SK-N-SH (cell line): ENCODE data around the gene SPEF2. TPM values are rescaled to one million over a fixed set of nuclear protein-coding genes. Genes with fewer than 3 reads are reported as not detected.
A peak's percentile ranks its signal among the peaks of the same experiment; 100 is the strongest.

ENCODE experiments used
- CTCF ChIA-PET: fragments of 300-600, 350-600 bp; formaldehyde crosslinking; extraction: SDS; loops from one replicate; lab custom pipeline; 2021; lab: Yijun Ruan, JAX
- POLR2A ChIA-PET: fragments of 350-600 bp; sonication (Branson Sonifier 250); formaldehyde crosslinking; extraction: SDS; loops from one replicate; lab custom pipeline; 2020; ENCODE audit warnings: antibody characterized with exemption, inconsistent platforms; lab: Yijun Ruan, JAX
- DNase-seq: peaks from one replicate; pipeline ENCODE4 v3.0.0; 2012
- H2AFZ ChIP-seq: fragments of 200-600 bp; sonication (generic); 2 replicates; pipeline ENCODE4 v1.8.1; 2016; ENCODE audit warnings: antibody characterized with exemption, mild to moderate bottlenecking, low read depth
- H3F3A ChIP-seq: fragments of 200-600 bp; sonication (generic); replicated peaks from 2 replicates; pipeline ENCODE3; 2016; ENCODE audit warnings: antibody characterized with exemption, mild to moderate bottlenecking; ENCODE audit not compliant: insufficient read depth
- H3K27ac ChIP-seq, 2 experiments: fragments of 200-500 bp in 1 of 2; fragments of 200-600 bp in 1 of 2; sonication (Bioruptor generic) in 1 of 2; sonication (generic), shearing (Covaris generic) in 1 of 2; 2 replicates each; pipeline versions ENCODE4 v1.5.1 to v1.6.1; 2014 to 2016; ENCODE audit warnings: low read depth in 2 of 2, inconsistent platforms in 1 of 2, low read length in 1 of 2, mild to moderate bottlenecking in 1 of 2, mixed read lengths in 1 of 2
- H3K27me3 ChIP-seq: fragments of 200-600 bp; sonication (generic), shearing (Covaris generic); 2 replicates; pipeline ENCODE4 v1.6.1; 2016; ENCODE audit warnings: mixed run types; ENCODE audit not compliant: insufficient read depth
- H3K36me3 ChIP-seq, 2 experiments: fragments of 200-500 bp in 1 of 2; fragments of 200-600 bp in 1 of 2; sonication (Bioruptor generic) in 1 of 2; sonication (generic) in 1 of 2; replicated peaks in 1 of 2; 2 replicates each; pipeline versions ENCODE3 to v1.5.1; 2014 to 2016; ENCODE audit warnings: low read length in 1 of 2, mild to moderate bottlenecking in 1 of 2; ENCODE audit not compliant: insufficient read depth in 2 of 2, control insufficient read depth in 1 of 2
- H3K4me1 ChIP-seq, 2 experiments: fragments of 200-500 bp in 1 of 2; fragments of 200-600 bp in 1 of 2; sonication (Bioruptor generic) in 1 of 2; sonication (generic), shearing (Covaris generic) in 1 of 2; 2 replicates each; pipeline versions ENCODE4 v1.5.1 to v1.6.1; 2014 to 2016; ENCODE audit warnings: low read depth in 1 of 2, low read length in 1 of 2, mixed run types in 1 of 2; ENCODE audit not compliant: insufficient read depth in 2 of 2, control insufficient read depth in 1 of 2
- H3K4me2 ChIP-seq: fragments of 200-600 bp; sonication (generic), shearing (Covaris generic); 2 replicates; pipeline ENCODE4 v1.6.1; 2017; ENCODE audit warnings: mixed run types
- H3K4me3 ChIP-seq, 2 experiments: fragments of 200-500 bp in 1 of 2; fragments of 200-600 bp in 1 of 2; sonication (Bioruptor generic) in 1 of 2; sonication (generic), shearing (Covaris generic) in 1 of 2; 2 replicates each; pipeline versions ENCODE4 v1.5.1 to v1.8.1; 2014 to 2016; ENCODE audit warnings: low read depth in 2 of 2, inconsistent platforms in 1 of 2, low read length in 1 of 2, mild to moderate bottlenecking in 1 of 2, mixed read lengths in 1 of 2, moderate library complexity in 1 of 2
- H3K79me2 ChIP-seq: fragments of 200-600 bp; sonication (generic); 2 replicates; pipeline ENCODE4 v1.8.1; 2017; ENCODE audit warnings: mild to moderate bottlenecking; ENCODE audit not compliant: insufficient read depth
- H3K9ac ChIP-seq: fragments of 200-600 bp; sonication (generic); 2 replicates; pipeline ENCODE4 v1.6.1; 2017; ENCODE audit warnings: mixed run types
- H3K9me2 ChIP-seq: fragments of 200-600 bp; sonication (generic); 2 replicates; pipeline ENCODE4 v1.6.1; 2017; ENCODE audit warnings: mixed run types
- H3K9me3 ChIP-seq: fragments of 200-600 bp; sonication (generic); 2 replicates; pipeline ENCODE4 v1.6.1; 2017; ENCODE audit warnings: mixed run types, mild to moderate bottlenecking, moderate library complexity
- H4K20me1 ChIP-seq: fragments of 200-600 bp; sonication (generic); 2 replicates; pipeline ENCODE4 v1.6.1; 2017; ENCODE audit warnings: mild to moderate bottlenecking, mixed run types; ENCODE audit not compliant: insufficient read depth
- ELF1 ChIP-seq: IDR thresholded peaks from 2 replicates; pipeline ENCODE4 v1.4.0; 2012
- EP300 ChIP-seq, 2 experiments: IDR thresholded peaks; 2 replicates each; pipeline versions ENCODE4 v1.4.0 to v1.6.1; 2012; ENCODE audit warnings: borderline replicate concordance in 1 of 2, low read depth in 1 of 2, low read length in 1 of 2
- FOXJ3 ChIP-seq: sonication (generic); formaldehyde crosslinking; IDR thresholded peaks from 2 replicates; pipeline ENCODE4 v1.5.1; 2020; ENCODE audit warnings: mild to moderate bottlenecking, missing genetic modification reagents
- FOXM1 ChIP-seq: IDR thresholded peaks from 2 replicates; pipeline ENCODE4 v1.4.0; 2012; ENCODE audit warnings: low read depth, mild to moderate bottlenecking
- GABPA ChIP-seq: IDR thresholded peaks from 2 replicates; pipeline ENCODE4 v1.4.0; 2012; ENCODE audit warnings: low read depth, mild to moderate bottlenecking
- IRF3 ChIP-seq: fragments of 150-350 bp; IDR thresholded peaks from 2 replicates; pipeline ENCODE4 v1.6.1; 2016; ENCODE audit warnings: mild to moderate bottlenecking, low read depth, low read length
- NRF1 ChIP-seq: IDR thresholded peaks from 2 replicates; pipeline ENCODE4 v1.6.1; 2012; ENCODE audit warnings: low read depth, mild to moderate bottlenecking, low read length
- PBX3 ChIP-seq: IDR thresholded peaks from 2 replicates; pipeline ENCODE4; 2012
- RAD21 ChIP-seq: IDR thresholded peaks from 2 replicates; pipeline ENCODE4 v1.6.1; 2012; ENCODE audit warnings: mild to moderate bottlenecking, low read length
- RFX5 ChIP-seq: IDR thresholded peaks from 2 replicates; pipeline ENCODE4 v1.6.1; 2012; ENCODE audit warnings: mild to moderate bottlenecking, improper control_type of control experiment, low read length
- RXRA ChIP-seq: IDR thresholded peaks from 2 replicates; pipeline ENCODE4 v1.4.0; 2012; ENCODE audit warnings: low read depth, mild to moderate bottlenecking, borderline replicate concordance
- SIN3A ChIP-seq: IDR thresholded peaks from 2 replicates; pipeline ENCODE4 v1.6.1; 2012; ENCODE audit warnings: low read depth, mild to moderate bottlenecking, low read length, moderate library complexity, borderline replicate concordance
- TAF1 ChIP-seq: IDR thresholded peaks from 2 replicates; pipeline ENCODE4 v1.6.1; 2012; ENCODE audit warnings: low read depth, mild to moderate bottlenecking, low read length, moderate library complexity, borderline replicate concordance
- TCF12 ChIP-seq: IDR thresholded peaks from 2 replicates; pipeline ENCODE4 v1.4.0; 2012
- TEAD4 ChIP-seq: IDR thresholded peaks from 2 replicates; pipeline ENCODE4 v1.4.0; 2012; ENCODE audit warnings: mild to moderate bottlenecking, borderline replicate concordance; ENCODE audit not compliant: insufficient read depth
- USF2 ChIP-seq: fragments of 150-350 bp; IDR thresholded peaks from 2 replicates; pipeline ENCODE4 v1.6.1; 2017; ENCODE audit warnings: antibody characterized with exemption, low read length, low read depth, borderline replicate concordance
- YY1 ChIP-seq: IDR thresholded peaks from 2 replicates; pipeline ENCODE4 v1.4.0; 2012; ENCODE audit warnings: low read depth, mild to moderate bottlenecking
- WGBS: methylation state at CpG from one replicate; pipeline ENCODE4 v1.1.6; 2017; ENCODE audit warnings: low lambda C conversion rate; 5-methylcytosine and 5-hydroxymethylcytosine counted together
- polyA plus RNA-seq, 3 experiments: library from polyadenylated mRNA; depleted of rRNA; stranded (reverse); fragments of >200 nt; gene quantifications; 2 replicates each; pipeline ENCODE4 v1.2.3, GENCODE V29; 2012
- TF ChIP-seq, protein P1 (sequence below): IDR thresholded peaks from 2 replicates; pipeline ENCODE4 v1.4.0; 2012; ENCODE audit warnings: low read depth, borderline replicate concordance
- TF ChIP-seq, protein P2 (sequence below): IDR thresholded peaks from 2 replicates; pipeline ENCODE4 v1.4.0; 2012; ENCODE audit warnings: low read depth, borderline replicate concordance
- TF ChIP-seq, protein P3 (sequence below): IDR thresholded peaks from 2 replicates; pipeline ENCODE4 v1.6.1; 2012; ENCODE audit warnings: mild to moderate bottlenecking, low read depth, low read length, moderate library complexity

The SPEF2 gene
- polyA plus RNA-seq, 1 of the 3 experiments (the other 2 are of a cell fraction): 1.6 TPM

GRCh38 chr5:35849860-35850259 is 232.2 kb downstream of the SPEF2 start:
- H3K9me3 ChIP-seq: no peaks in the 10 kb centered on the region; the same call in 1 of the 2 replicates
- no peak overlapping the region for H3K9ac ChIP-seq
- POLR2A ChIA-PET: no interaction called here
- H3K4me3 ChIP-seq: no peak overlapping the region
- H3K27ac ChIP-seq: no peak overlapping the region
- 0 out of 2 replicates have a peak overlapping the region, but pooled peaks have one; percentile 33 for H2AFZ ChIP-seq
- H3K36me3 ChIP-seq: no peaks in the 10 kb centered on the region
- CTCF ChIA-PET: interaction anchor here (1.0 kb wide), 1 partner anchor 75 kb away, joined by 3 read pairs; no protein-coding TSS in a partner anchor
- peaks cover 0 to 13% of the 10 kb centered on the region in 2 experiments; a peak in 1 of 4 replicates for H3K4me1 ChIP-seq
- no peaks in the 10 kb centered on the region; the same call in 1 of the 2 replicates for H3K79me2 ChIP-seq
- no peak for DNase-seq
- H3K4me2 ChIP-seq: no peak overlapping the region
- TF ChIP-seq, protein P1, sequence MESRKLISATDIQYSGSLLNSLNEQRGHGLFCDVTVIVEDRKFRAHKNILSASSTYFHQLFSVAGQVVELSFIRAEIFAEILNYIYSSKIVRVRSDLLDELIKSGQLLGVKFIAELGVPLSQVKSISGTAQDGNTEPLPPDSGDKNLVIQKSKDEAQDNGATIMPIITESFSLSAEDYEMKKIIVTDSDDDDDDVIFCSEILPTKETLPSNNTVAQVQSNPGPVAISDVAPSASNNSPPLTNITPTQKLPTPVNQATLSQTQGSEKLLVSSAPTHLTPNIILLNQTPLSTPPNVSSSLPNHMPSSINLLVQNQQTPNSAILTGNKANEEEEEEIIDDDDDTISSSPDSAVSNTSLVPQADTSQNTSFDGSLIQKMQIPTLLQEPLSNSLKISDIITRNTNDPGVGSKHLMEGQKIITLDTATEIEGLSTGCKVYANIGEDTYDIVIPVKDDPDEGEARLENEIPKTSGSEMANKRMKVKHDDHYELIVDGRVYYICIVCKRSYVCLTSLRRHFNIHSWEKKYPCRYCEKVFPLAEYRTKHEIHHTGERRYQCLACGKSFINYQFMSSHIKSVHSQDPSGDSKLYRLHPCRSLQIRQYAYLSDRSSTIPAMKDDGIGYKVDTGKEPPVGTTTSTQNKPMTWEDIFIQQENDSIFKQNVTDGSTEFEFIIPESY: no peak
- TF ChIP-seq, protein P2, sequence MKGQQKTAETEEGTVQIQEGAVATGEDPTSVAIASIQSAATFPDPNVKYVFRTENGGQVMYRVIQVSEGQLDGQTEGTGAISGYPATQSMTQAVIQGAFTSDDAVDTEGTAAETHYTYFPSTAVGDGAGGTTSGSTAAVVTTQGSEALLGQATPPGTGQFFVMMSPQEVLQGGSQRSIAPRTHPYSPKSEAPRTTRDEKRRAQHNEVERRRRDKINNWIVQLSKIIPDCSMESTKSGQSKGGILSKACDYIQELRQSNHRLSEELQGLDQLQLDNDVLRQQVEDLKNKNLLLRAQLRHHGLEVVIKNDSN: no peak
- no peak for TF ChIP-seq IRF3
- no peak for TF ChIP-seq PBX3
- no peak for TF ChIP-seq TEAD4
- no peak for TF ChIP-seq RFX5
- TF ChIP-seq, protein P3, sequence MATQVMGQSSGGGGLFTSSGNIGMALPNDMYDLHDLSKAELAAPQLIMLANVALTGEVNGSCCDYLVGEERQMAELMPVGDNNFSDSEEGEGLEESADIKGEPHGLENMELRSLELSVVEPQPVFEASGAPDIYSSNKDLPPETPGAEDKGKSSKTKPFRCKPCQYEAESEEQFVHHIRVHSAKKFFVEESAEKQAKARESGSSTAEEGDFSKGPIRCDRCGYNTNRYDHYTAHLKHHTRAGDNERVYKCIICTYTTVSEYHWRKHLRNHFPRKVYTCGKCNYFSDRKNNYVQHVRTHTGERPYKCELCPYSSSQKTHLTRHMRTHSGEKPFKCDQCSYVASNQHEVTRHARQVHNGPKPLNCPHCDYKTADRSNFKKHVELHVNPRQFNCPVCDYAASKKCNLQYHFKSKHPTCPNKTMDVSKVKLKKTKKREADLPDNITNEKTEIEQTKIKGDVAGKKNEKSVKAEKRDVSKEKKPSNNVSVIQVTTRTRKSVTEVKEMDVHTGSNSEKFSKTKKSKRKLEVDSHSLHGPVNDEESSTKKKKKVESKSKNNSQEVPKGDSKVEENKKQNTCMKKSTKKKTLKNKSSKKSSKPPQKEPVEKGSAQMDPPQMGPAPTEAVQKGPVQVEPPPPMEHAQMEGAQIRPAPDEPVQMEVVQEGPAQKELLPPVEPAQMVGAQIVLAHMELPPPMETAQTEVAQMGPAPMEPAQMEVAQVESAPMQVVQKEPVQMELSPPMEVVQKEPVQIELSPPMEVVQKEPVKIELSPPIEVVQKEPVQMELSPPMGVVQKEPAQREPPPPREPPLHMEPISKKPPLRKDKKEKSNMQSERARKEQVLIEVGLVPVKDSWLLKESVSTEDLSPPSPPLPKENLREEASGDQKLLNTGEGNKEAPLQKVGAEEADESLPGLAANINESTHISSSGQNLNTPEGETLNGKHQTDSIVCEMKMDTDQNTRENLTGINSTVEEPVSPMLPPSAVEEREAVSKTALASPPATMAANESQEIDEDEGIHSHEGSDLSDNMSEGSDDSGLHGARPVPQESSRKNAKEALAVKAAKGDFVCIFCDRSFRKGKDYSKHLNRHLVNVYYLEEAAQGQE: no peak
- TF ChIP-seq TCF12: no peak
- TF ChIP-seq FOXM1: no peak
- no peak for TF ChIP-seq GABPA
- TF ChIP-seq NRF1: no peak
- no peak for TF ChIP-seq EP300 (IDR thresholded peaks at IDR 0.05; ENCODE audit: borderline replicate concordance in 1 of 2, low read depth in 1 of 2, low read length in 1 of 2)
- no peak for TF ChIP-seq RXRA
- no peak for TF ChIP-seq TAF1
- no peak for TF ChIP-seq YY1
- TF ChIP-seq FOXJ3: no peak
- no peak for TF ChIP-seq RAD21
- no peak for TF ChIP-seq ELF1
- TF ChIP-seq SIN3A: no peak
- no peak for TF ChIP-seq USF2
- no peaks in the 10 kb centered on the region for H3K9me2 ChIP-seq
- 79% methylated on average over 6 of the region's 6 CpGs for WGBS
- peaks cover 4% of the 10 kb centered on the region for H3F3A ChIP-seq
- H4K20me1 ChIP-seq: no peaks in the 10 kb centered on the region
- no peaks in the 10 kb centered on the region for H3K27me3 ChIP-seq
